ENCODE measurements around the gene SRP9.

SRP9 gene

DNA sequence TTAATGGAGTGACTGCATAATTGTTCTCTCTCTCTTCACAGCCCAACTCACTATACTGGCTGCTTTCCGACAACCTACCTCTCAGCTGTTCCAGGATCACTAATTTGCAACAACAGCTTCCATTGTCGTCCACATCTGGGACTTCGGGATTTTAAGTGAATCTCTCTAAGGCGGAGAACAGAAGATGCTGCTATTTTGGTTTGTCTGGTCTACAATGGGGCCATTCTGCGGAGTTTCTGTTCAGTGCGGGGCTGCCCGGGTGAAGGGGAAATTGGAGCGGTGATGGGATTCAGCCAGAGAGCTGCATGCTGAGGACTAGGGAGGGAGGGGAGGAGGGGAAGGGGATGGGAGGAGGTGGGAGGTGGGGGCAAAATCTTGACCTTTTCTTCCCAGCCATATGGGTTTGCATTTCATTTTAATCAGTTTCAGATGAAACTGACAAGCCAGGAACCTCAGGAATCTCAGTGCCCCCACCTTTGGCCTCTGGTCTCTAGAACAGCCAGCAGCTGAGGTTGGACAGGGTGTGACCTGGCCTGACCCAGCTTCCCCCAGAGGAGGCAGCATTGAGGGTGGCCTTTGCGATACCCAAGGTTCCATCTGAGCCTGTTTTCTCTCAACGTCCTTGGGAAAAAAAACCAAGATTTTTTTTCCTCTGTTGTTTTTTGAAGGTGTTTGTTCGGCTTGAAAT, 6.9 kb upstream of the SRP9 start:
- Histone ChIP-seq H2AFZ (ENCODE audit: low read depth, low read length, severe bottlenecking) (no peak overlapping the region), H3K27ac (ENCODE audit: low read depth, low read length) (no peak overlapping the region), H3K9me3 (ENCODE audit: insufficient read depth, low read length) (no peaks in the 10 kb centered on the region), H4K20me1 (ENCODE audit: low read depth, low read length) (no peaks in the 10 kb centered on the region), H3K79me2 (ENCODE audit: insufficient read depth, low read length) (no peaks in the 10 kb centered on the region), H3K4me2 (ENCODE audit: low read depth, low read length, poor library complexity, severe bottlenecking) (no peak overlapping the region), H3F3A (ENCODE audit: insufficient read depth) (no peaks in the 10 kb centered on the region), H3K4me3 (ENCODE audit: insufficient read depth, low read length, poor library complexity, severe bottlenecking) (no peak overlapping the region), H3K9me2 (replicated peaks; ENCODE audit: insufficient read depth, low read length) (no peaks in the 10 kb centered on the region), H3K9ac (ENCODE audit: low read length) (no peak overlapping the region), H3K27me3 (ENCODE audit: low read length) (no peaks in the 10 kb centered on the region), H3K36me3 (ENCODE audit: low read length) (no peaks in the 10 kb centered on the region)
- TF ChIP-seq, protein P1, sequence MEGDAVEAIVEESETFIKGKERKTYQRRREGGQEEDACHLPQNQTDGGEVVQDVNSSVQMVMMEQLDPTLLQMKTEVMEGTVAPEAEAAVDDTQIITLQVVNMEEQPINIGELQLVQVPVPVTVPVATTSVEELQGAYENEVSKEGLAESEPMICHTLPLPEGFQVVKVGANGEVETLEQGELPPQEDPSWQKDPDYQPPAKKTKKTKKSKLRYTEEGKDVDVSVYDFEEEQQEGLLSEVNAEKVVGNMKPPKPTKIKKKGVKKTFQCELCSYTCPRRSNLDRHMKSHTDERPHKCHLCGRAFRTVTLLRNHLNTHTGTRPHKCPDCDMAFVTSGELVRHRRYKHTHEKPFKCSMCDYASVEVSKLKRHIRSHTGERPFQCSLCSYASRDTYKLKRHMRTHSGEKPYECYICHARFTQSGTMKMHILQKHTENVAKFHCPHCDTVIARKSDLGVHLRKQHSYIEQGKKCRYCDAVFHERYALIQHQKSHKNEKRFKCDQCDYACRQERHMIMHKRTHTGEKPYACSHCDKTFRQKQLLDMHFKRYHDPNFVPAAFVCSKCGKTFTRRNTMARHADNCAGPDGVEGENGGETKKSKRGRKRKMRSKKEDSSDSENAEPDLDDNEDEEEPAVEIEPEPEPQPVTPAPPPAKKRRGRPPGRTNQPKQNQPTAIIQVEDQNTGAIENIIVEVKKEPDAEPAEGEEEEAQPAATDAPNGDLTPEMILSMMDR (IDR thresholded peaks at IDR 0.05; ENCODE audit: insufficient read depth, low read length, poor library complexity, severe bottlenecking): no peak
- no peak for TF ChIP-seq EZH2phosphoT487 (conservative IDR thresholded peaks at IDR 0.05; ENCODE audit: low read length)

DNA sequence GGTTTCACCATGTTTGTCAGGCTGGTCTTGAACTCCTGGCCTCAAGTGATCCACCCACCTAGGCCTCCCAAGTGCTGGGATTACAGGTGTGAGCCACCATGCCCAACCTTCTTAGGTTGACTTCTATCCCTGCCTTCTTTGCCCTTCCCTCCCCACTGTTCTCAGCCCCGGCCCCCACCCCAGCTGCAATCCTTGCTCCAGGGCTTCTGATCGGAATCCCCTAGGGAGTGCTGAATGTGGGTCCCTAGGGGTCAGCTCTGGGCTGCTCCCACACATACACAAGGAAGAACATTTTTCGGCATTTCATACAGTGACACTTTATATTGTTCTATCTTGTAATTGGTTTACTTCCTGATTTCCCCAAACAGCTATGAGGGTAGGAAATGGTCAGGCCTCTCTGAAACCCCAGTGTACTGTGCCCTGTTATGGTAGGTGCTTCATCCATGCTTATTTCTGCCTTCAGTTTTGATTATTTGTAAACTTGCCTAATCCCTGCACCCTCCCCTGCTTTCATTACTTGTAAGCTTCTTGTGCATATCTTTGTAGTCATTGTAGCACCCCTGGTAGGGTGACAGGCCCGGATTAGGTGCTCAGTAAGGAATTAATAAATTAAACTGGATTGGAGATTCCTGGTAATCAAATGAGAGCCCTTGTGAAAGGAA, 5.8 kb upstream of the SRP9 start:
- Histone ChIP-seq H2AFZ (ENCODE audit: low read depth, low read length, severe bottlenecking) (no peak overlapping the region), H3K9me3 (ENCODE audit: insufficient read depth, low read length) (no peaks in the 10 kb centered on the region), H3K27ac (ENCODE audit: low read depth, low read length) (no peak overlapping the region), H3K27me3 (ENCODE audit: low read length) (no peaks in the 10 kb centered on the region), H3K9me2 (replicated peaks; ENCODE audit: insufficient read depth, low read length) (no peaks in the 10 kb centered on the region), H3K36me3 (ENCODE audit: low read length) (no peaks in the 10 kb centered on the region), H3K4me3 (ENCODE audit: insufficient read depth, low read length, poor library complexity, severe bottlenecking) (no peak overlapping the region), H3K4me2 (ENCODE audit: low read depth, low read length, poor library complexity, severe bottlenecking) (no peak overlapping the region), H3K79me2 (ENCODE audit: insufficient read depth, low read length) (no peaks in the 10 kb centered on the region), H4K20me1 (ENCODE audit: low read depth, low read length) (no peaks in the 10 kb centered on the region), H3F3A (ENCODE audit: insufficient read depth) (no peaks in the 10 kb centered on the region), H3K9ac (ENCODE audit: low read length) (no peak overlapping the region)
- TF ChIP-seq, protein P1 (IDR thresholded peaks at IDR 0.05; ENCODE audit: insufficient read depth, low read length, poor library complexity, severe bottlenecking): no peak
- TF ChIP-seq EZH2phosphoT487 (conservative IDR thresholded peaks at IDR 0.05; ENCODE audit: low read length): no peak

- Histone ChIP-seq H3K36me3 (ENCODE audit: low read length) (no peaks in the 10 kb centered on the region), H3K27me3 (ENCODE audit: low read length) (no peaks in the 10 kb centered on the region), H3F3A (ENCODE audit: insufficient read depth) (no peaks in the 10 kb centered on the region), H3K4me3 (ENCODE audit: insufficient read depth, low read length, poor library complexity, severe bottlenecking) (no peak overlapping the region), H3K9ac (ENCODE audit: low read length) (no peak overlapping the region), H3K4me2 (ENCODE audit: low read depth, low read length, poor library complexity, severe bottlenecking) (no peak overlapping the region), H3K9me3 (ENCODE audit: insufficient read depth, low read length) (no peaks in the 10 kb centered on the region), H3K27ac (ENCODE audit: low read depth, low read length) (no peak overlapping the region), H4K20me1 (ENCODE audit: low read depth, low read length) (no peaks in the 10 kb centered on the region), H3K9me2 (replicated peaks; ENCODE audit: insufficient read depth, low read length) (no peaks in the 10 kb centered on the region), H3K79me2 (ENCODE audit: insufficient read depth, low read length) (no peaks in the 10 kb centered on the region), H2AFZ (ENCODE audit: low read depth, low read length, severe bottlenecking) (no peak overlapping the region)
- TF ChIP-seq, protein P1 (IDR thresholded peaks at IDR 0.05; ENCODE audit: insufficient read depth, low read length, poor library complexity, severe bottlenecking): peak; percentile 46
- no peak for TF ChIP-seq EZH2phosphoT487 (conservative IDR thresholded peaks at IDR 0.05; ENCODE audit: low read length)
Measured at GRCh38 chr1:225772323-225772768, 5.3 kb upstream of the SRP9 start.
